Measurements from ENCODE around the gene MSANTD2. TPM values are rescaled to one million over a fixed set of nuclear protein-coding genes. Genes with fewer than 3 reads are reported as not detected.

Gene MSANTD2
- total RNA-seq, 3 donors from 2014 or later, result 7.2 to 13.6 (median 8.4) TPM

- H3K9me3 ChIP-seq, result no peaks in the 10 kb centered on the region
- H3K4me1 ChIP-seq (ENCODE audit: low read depth), result peaks cover 11% of the 10 kb centered on the region
- no peak for DNase-seq
- H3K4me3 ChIP-seq, result no peak overlapping the region
- ATAC-seq, result no peak
- intact Hi-C loops (cut with DNase I, micrococcal nuclease), result no loop called here
- TF ChIP-seq CTCF (IDR thresholded peaks at IDR 0.05), result no peak
- no peaks in the 10 kb centered on the region for H3K36me3 ChIP-seq (ENCODE audit: low read depth)
These were observed 81.4 kb downstream of the MSANTD2 start for GRCh38 chr11:124718801-124719200.

DNA sequence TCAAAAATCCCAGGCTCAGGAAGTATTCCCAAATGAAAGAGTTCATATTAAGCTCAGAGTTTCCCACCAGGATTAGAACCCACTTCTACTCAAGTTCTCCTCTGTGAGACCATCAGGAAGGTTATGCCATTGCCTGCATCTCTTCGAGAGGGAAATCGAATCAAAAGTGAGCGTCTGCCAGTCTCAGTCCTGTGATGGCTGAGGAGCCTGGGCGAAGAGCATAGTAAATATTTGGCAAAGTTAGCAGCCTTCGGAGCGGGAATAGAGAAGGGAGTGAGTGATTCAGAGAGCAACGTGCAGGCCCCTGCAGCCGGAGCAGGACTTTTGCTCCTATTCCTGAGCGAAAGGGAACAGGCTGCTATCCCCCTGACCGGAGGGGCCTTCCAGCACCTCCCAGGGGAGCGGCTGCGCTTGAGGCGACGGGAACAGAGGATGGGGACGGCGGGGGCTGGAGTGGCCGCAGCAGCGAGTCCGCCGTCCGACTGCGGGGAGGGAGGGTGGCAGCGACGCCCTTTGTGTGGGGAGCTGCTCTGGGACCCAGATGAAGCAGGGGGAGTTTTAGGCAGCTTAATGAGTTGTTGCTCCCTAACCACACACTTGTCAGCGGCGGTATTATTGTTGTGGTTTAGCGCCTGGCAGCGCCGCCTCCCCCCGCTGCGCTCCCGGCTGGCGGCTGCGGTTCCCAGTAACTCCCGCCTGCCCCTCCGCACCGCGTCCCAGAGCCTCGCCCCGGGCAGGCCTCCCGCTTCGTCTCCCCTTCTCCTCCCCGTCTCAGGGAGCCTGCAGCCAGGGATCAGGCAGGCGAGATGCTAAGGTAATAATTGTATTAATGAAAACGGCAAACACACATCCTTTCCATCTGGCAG, 82.2 kb downstream of the MSANTD2 start:
- peak; percentile 59 for ATAC-seq
- H3K36me3 ChIP-seq (ENCODE audit: low read depth), result no peaks in the 10 kb centered on the region
- H3K4me1 ChIP-seq (ENCODE audit: low read depth), result peaks cover 11% of the 10 kb centered on the region
- peak in 1 of 3 donors; percentile 32 for DNase-seq
- no peaks in the 10 kb centered on the region for H3K9me3 ChIP-seq
- intact Hi-C loops (cut with DNase I, micrococcal nuclease), result no loop called here
- TF ChIP-seq CTCF (IDR thresholded peaks at IDR 0.05), result no peak
- no peak overlapping the region for H3K4me3 ChIP-seq

GRCh38 chr11:124717421-124717785, 82.8 kb downstream of the MSANTD2 start:
- no peak for ATAC-seq
- H3K4me1 ChIP-seq (ENCODE audit: low read depth), result peaks cover 11% of the 10 kb centered on the region
- TF ChIP-seq CTCF (IDR thresholded peaks at IDR 0.05), result no peak
- H3K4me3 ChIP-seq, result no peak overlapping the region
- H3K9me3 ChIP-seq, result no peaks in the 10 kb centered on the region
- no peak for DNase-seq
- no peaks in the 10 kb centered on the region for H3K36me3 ChIP-seq (ENCODE audit: low read depth)
- intact Hi-C loops (cut with DNase I, micrococcal nuclease), result no loop called here

DNA sequence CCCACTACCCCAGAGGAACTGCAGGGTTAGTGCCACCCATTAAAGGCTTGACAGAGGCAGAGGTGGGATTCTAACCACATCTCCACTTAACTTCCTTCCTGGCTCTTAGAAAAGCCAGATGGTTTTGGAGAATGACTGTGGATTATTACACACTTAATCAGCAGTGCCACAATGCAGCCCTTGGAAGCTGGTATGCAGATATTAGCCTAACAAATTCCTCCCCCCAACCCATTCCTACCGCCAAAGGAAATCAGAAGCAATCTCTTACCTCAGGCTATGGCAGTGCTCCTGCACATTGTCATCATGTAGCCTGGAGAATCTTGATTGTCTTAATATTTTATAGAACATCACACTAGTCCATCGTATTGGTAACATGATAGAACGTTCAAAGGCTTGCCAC, 83.6 kb downstream of the MSANTD2 start:
- no peak for ATAC-seq
- Histone ChIP-seq H3K4me1 (ENCODE audit: low read depth) (peaks cover 11% of the 10 kb centered on the region), H3K36me3 (ENCODE audit: low read depth) (no peaks in the 10 kb centered on the region), H3K4me3 (no peak overlapping the region), H3K9me3 (no peaks in the 10 kb centered on the region)
- no peak for TF ChIP-seq CTCF (IDR thresholded peaks at IDR 0.05)
- intact Hi-C loops (cut with DNase I, micrococcal nuclease), result no loop called here
- no peak for DNase-seq

Other genes starting within 250 kb of the MSANTD2 start
- gene OR8A1, start 230.4 kb downstream of the MSANTD2 start, total RNA-seq, result not detected
- not detected for gene PANX3, start 189.0 kb downstream of the MSANTD2 start, total RNA-seq
- gene TBRG1, start 177.5 kb downstream of the MSANTD2 start, total RNA-seq, result 10 to 100 TPM; 26.6 to 45.8 (median 41.8) TPM
- gene SIAE, start 126.7 kb downstream of the MSANTD2 start, total RNA-seq, result 100 to 1,000 TPM in 2 of 3 donors, 10 to 100 TPM in 1; 81.7 to 232 (median 147) TPM
- gene SPA17, start 126.5 kb downstream of the MSANTD2 start, total RNA-seq, result 1 to 10 TPM; 4.6 to 6.9 (median 5.8) TPM
- 1 to 10 TPM; 1.7 to 5.3 (median 2.0) TPM for gene NRGN, start 60.5 kb downstream of the MSANTD2 start, total RNA-seq
- 100 to 1,000 TPM in 2 of 3 donors, 10 to 100 TPM in 1; 78.6 to 268 (median 126) TPM for gene VSIG2, start 48.2 kb downstream of the MSANTD2 start, total RNA-seq
- 10 to 100 TPM in 1 of 3 donors, 1 to 10 TPM in 2; 7.7 to 11.5 (median 8.4) TPM for gene ESAM, start 38.1 kb downstream of the MSANTD2 start, total RNA-seq
- 10 to 100 TPM in 1 of 3 donors, 1 to 10 TPM in 2; 4.0 to 10.3 (median 8.5) TPM for gene ROBO3, start 65.0 kb upstream of the MSANTD2 start, total RNA-seq
- 1 to 10 TPM; 4.8 to 8.4 (median 7.9) TPM for gene ROBO4, start 97.5 kb upstream of the MSANTD2 start, total RNA-seq
- gene HEPN1, start 118.8 kb upstream of the MSANTD2 start, total RNA-seq, result not detected
- gene HEPACAM, start 135.6 kb upstream of the MSANTD2 start, total RNA-seq, result under 1 TPM in 1 of 3 donors, not detected in 2; 0.57 TPM
- gene CCDC15, start 153.8 kb upstream of the MSANTD2 start, total RNA-seq, result 1 to 10 TPM in 2 of 3 donors, under 1 TPM in 1; 0.73 to 1.8 (median 1.6) TPM